Transverse colon (tissue), 3 donors: ENCODE data around the gene PTGFRN.

Source experiments
- CTCF ChIP-seq, 5 experiments: fragments of 200-600 bp in 3 of 5; fragments of 450-650 bp in 2 of 5; sonication (generic) in 3 of 5; IDR thresholded peaks; 1 replicate in 2 of 5; 2 replicates in 3 of 5; pipeline ENCODE4 v1.5.1; 2016 to 2017; ENCODE audit warnings: antibody characterized with exemption in 5 of 5, inconsistent platforms in 3 of 5, mild to moderate bottlenecking in 2 of 5, moderate library complexity in 1 of 5
- POLR2A ChIP-seq: fragments of 450-650 bp; IDR thresholded peaks from one replicate; pipeline ENCODE4 v1.6.1; 2016; ENCODE audit warnings: antibody characterized with exemption, mild to moderate bottlenecking, moderate library complexity

GRCh38 chr1:116880917-116881316 is 28.8 kb upstream of the PTGFRN start:
- TF ChIP-seq CTCF (IDR thresholded peaks at IDR 0.05) (no peak), POLR2A (no peak)
